Tibial artery (tissue), 4 donors: ENCODE data around the gene CAPN5.

Source experiments
- DNase-seq, 2 donors: peaks; one replicate each; pipeline ENCODE4 v3.0.0-alpha.2; 2019
- H3K27ac ChIP-seq, 2 donors: fragments of 200-600 bp; sonication (generic) in 1 of 2; 1 replicate in 1 of 2; 2 replicates in 1 of 2; pipeline ENCODE4 v1.5.1; 2018 to 2019; ENCODE audit warnings: mild to moderate bottlenecking in 1 of 2
- H3K27me3 ChIP-seq, 2 donors: fragments of 200-600 bp; sonication (generic) in 1 of 2; one replicate each; pipeline versions ENCODE4 v1.5.1 to v1.6.0; 2016 to 2019
- H3K36me3 ChIP-seq, 3 donors: fragments of 200-600 bp; sonication (generic) in 2 of 3; one replicate each; pipeline ENCODE4 v1.5.1; 2016 to 2019; ENCODE audit warnings: mild to moderate bottlenecking in 2 of 3
- H3K4me1 ChIP-seq, 4 donors: fragments of 200-600 bp; sonication (generic) in 2 of 4; 1 replicate in 3 of 4; 2 replicates in 1 of 4; pipeline ENCODE4 v1.5.1; 2016 to 2019
- H3K4me3 ChIP-seq, 2 donors: fragments of 200-600 bp; sonication (generic) in 1 of 2; 1 replicate in 1 of 2; 2 replicates in 1 of 2; pipeline ENCODE4 v1.5.1; 2018 to 2019; ENCODE audit warnings: mild to moderate bottlenecking in 2 of 2
- H3K9me3 ChIP-seq, 3 donors: fragments of 200-600 bp; sonication (generic) in 1 of 3; one replicate each; pipeline ENCODE4 v1.5.1; 2016 to 2019
- intact Hi-C: fragments of 100-400 bp; cut with DNase I; formaldehyde crosslinking; loops from one replicate; pipeline ENCODE4 v1.15.0; 2023; ENCODE audit warnings: low total_unique reads
- TF ChIP-seq, protein P1 (sequence below), 2 experiments: fragments of 200-600 bp in 1 of 2; fragments of 450-650 bp in 1 of 2; IDR thresholded peaks; one replicate each; pipeline ENCODE4 v1.5.1; 2017 to 2019; ENCODE audit warnings: antibody characterized with exemption in 2 of 2, mild to moderate bottlenecking in 1 of 2, moderate library complexity in 1 of 2

The CAPN5 gene

DNA sequence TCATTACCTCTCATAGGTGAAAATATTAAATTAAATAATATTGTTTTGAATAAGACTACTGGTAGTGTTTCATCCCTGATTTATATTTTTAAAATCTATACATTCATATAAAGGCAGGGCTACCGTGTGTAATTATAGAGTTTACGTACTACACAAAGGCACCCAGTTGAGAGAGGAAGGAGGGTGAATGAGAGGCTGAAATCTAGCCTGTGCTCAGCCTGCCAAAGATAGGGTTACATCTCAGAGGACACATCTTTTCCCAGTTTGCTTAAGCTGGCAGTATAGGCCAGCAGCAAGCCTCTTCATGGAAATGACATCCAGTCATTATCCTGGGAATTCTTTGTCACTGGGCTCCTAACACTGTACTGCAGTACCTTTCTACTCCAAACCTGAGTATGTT lies 40.0 kb upstream of the CAPN5 start:
- no peak for DNase-seq
- Histone ChIP-seq H3K9me3 (no peaks in the 10 kb centered on the region), H3K27me3 (peaks cover 0 to 12% of the 10 kb centered on the region in 2 donors), H3K4me3 (no peak overlapping the region), H3K27ac (no peak overlapping the region), H3K36me3 (peaks cover 0 to 6% (median 0%) of the 10 kb centered on the region in 3 donors), H3K4me1 (no peaks in the 10 kb centered on the region)
- intact Hi-C loops, result no loop called here
- TF ChIP-seq, protein P1, sequence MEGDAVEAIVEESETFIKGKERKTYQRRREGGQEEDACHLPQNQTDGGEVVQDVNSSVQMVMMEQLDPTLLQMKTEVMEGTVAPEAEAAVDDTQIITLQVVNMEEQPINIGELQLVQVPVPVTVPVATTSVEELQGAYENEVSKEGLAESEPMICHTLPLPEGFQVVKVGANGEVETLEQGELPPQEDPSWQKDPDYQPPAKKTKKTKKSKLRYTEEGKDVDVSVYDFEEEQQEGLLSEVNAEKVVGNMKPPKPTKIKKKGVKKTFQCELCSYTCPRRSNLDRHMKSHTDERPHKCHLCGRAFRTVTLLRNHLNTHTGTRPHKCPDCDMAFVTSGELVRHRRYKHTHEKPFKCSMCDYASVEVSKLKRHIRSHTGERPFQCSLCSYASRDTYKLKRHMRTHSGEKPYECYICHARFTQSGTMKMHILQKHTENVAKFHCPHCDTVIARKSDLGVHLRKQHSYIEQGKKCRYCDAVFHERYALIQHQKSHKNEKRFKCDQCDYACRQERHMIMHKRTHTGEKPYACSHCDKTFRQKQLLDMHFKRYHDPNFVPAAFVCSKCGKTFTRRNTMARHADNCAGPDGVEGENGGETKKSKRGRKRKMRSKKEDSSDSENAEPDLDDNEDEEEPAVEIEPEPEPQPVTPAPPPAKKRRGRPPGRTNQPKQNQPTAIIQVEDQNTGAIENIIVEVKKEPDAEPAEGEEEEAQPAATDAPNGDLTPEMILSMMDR (IDR thresholded peaks at IDR 0.05), result no peak

DNA sequence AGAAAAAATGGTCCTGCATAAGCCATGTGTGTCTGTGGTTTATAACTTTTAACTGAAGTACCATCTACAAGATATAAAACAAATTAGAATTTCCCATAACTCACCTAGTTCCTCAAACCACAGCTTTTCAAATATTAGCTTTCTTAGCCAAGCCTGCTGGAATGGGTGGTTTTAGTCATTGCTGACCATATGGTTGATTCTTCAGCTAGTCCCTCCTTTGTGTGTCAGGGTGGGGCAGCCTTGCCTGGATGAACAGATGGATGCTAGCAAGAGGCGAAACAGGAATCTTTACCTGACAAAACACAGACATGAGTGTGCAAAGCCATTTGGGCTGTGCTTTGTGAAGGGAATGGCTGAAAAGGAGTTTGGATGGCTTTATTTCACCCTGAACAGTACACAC lies 39.5 kb upstream of the CAPN5 start:
- no peak overlapping the region for H3K4me3 ChIP-seq
- no peak overlapping the region for H3K27ac ChIP-seq
- H3K36me3 ChIP-seq, result peaks cover 0 to under 1% (median 0%) of the 10 kb centered on the region in 3 donors
- no peaks in the 10 kb centered on the region for H3K9me3 ChIP-seq
- H3K4me1 ChIP-seq, result no peaks in the 10 kb centered on the region
- peaks cover 0 to 12% of the 10 kb centered on the region in 2 donors for H3K27me3 ChIP-seq
- TF ChIP-seq, protein P1 (IDR thresholded peaks at IDR 0.05), result no peak
- no peak for DNase-seq
- intact Hi-C loops, result no loop called here

DNA sequence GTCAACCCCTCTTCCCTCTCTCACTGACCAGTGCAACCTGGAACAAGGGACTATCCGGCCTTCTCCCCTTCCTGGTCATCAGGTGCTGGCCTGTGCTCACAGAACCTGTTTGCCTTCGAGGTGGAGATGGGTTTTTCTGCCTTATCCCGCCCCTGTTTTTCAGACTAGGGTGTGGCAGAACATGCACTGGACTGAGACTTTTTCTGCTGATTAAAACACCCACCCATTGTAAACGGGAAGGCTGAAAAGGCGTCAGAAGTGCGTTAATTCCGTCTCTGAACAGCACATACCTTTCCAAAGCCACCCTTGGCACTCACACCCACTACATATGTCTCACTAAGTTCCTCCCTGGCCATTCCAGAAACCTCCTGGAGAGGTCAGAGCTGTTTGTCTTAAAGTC lies 36.9 kb upstream of the CAPN5 start:
- no peak for DNase-seq
- H3K27me3 ChIP-seq, result peaks cover 0 to 20% of the 10 kb centered on the region in 2 donors
- H3K4me1 ChIP-seq, result no peaks in the 10 kb centered on the region
- no peak overlapping the region for H3K4me3 ChIP-seq
- no peaks in the 10 kb centered on the region for H3K9me3 ChIP-seq
- no peaks in the 10 kb centered on the region for H3K36me3 ChIP-seq
- H3K27ac ChIP-seq, result no peak overlapping the region
- TF ChIP-seq, protein P1 (IDR thresholded peaks at IDR 0.05), result no peak
- intact Hi-C loops, result no loop called here

DNA sequence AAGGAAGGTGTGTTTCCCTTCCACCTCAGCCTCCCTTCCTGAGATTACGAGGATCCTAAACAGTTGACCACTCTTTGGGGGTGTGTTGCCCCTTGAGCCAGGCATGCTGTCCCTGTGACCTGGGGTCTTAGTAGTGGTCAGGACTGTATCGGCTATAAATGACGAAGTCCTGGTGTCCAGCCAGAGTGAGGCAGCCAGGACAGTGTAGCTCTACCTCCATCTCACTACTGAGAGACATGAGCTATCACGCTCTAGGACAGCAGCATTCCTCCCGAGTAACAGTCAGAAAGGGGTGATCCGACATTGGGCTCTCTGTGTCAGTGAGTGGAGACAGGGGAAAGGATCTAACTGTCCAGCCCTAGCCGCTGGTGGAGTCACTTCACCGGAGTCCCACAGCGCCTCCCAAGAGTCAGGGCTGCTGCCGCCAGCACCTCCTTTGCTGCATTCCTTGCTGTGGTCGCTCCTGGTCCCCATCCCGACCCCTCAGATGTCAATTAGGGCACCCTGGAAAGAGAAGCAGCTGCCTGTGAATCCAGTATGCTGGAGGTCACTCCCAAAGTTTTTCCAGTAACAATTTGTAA lies 35.8 kb upstream of the CAPN5 start:
- TF ChIP-seq, protein P1 (IDR thresholded peaks at IDR 0.05), result no peak
- Histone ChIP-seq H3K9me3 (no peaks in the 10 kb centered on the region), H3K4me1 (no peaks in the 10 kb centered on the region), H3K27ac (no peak overlapping the region), H3K27me3 (peaks cover 0 to 20% of the 10 kb centered on the region in 2 donors), H3K4me3 (no peak overlapping the region), H3K36me3 (no peaks in the 10 kb centered on the region)
- no peak for DNase-seq
- intact Hi-C loops, result no loop called here

DNA sequence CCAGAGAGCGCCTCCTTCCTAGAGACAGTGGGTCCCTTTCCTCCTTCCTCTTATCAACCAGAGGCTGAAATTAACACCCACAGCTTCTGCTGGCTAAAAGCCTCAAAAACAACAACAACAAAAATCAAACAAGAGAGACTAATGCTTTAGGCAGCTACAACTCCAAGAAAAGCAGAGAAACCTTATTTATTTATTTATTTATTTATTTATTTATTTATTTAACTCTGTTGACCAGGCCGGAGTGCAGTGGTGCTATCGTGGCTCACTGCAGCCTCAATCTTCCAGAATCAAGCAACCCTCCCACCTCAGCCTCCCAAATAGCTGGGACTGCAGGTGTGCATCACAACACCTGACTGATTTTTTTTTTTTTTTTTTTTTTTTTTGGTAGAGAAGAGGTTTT lies 35.2 kb upstream of the CAPN5 start:
- Histone ChIP-seq H3K27ac (no peak overlapping the region), H3K36me3 (no peaks in the 10 kb centered on the region), H3K9me3 (no peaks in the 10 kb centered on the region), H3K27me3 (peaks cover 0 to 20% of the 10 kb centered on the region in 2 donors), H3K4me3 (no peak overlapping the region), H3K4me1 (no peaks in the 10 kb centered on the region)
- intact Hi-C loops, result no loop called here
- TF ChIP-seq, protein P1 (IDR thresholded peaks at IDR 0.05), result no peak
- no peak for DNase-seq

DNA sequence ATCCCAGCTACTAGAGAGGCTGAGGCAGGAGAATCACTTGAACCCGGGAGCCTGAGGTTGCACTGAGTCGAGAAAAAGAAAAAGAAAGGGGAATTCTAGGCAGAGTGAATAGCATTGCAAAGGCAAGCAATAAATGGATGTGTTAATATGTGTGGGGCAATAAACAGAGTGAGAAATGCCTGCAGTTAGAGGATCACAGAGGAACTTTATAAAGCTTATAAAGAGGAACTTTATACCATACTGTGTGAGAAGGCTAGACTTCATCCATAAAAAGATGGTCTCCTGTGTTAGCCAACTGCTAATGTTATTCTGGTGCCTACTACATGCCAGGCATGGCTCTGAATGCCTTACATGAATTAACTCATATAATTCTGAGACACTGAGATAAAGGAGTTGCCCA lies 31.7 kb upstream of the CAPN5 start:
- no peak for DNase-seq
- Histone ChIP-seq H3K9me3 (no peaks in the 10 kb centered on the region), H3K4me3 (no peak overlapping the region), H3K27ac (no peak overlapping the region), H3K4me1 (peaks cover 0 to 9% (median 7%) of the 10 kb centered on the region in 4 donors), H3K36me3 (no peaks in the 10 kb centered on the region), H3K27me3 (peaks cover 0 to 47% of the 10 kb centered on the region in 2 donors)
- intact Hi-C loops, result loop anchor here (5.0 kb wide), 1 partner anchor 113 kb away; no protein-coding TSS in a partner anchor
- TF ChIP-seq, protein P1 (IDR thresholded peaks at IDR 0.05), result no peak
